ENCODE data around the gene PLCB1.

Gene PLCB1

GRCh38 chr20:8780915-8781314 lies 648.8 kb downstream of the PLCB1 start:
- H3K4me3 ChIP-seq (ENCODE audit: low read depth, low read length), result no peak overlapping the region
- no peak for TF ChIP-seq CTCF (IDR thresholded peaks at IDR 0.05; ENCODE audit: low read depth, low read length)

- no peak for TF ChIP-seq CTCF (IDR thresholded peaks at IDR 0.05; ENCODE audit: low read depth, low read length)
These were observed 650.7 kb downstream of the PLCB1 start for GRCh38 chr20:8782804-8783203.

DNA sequence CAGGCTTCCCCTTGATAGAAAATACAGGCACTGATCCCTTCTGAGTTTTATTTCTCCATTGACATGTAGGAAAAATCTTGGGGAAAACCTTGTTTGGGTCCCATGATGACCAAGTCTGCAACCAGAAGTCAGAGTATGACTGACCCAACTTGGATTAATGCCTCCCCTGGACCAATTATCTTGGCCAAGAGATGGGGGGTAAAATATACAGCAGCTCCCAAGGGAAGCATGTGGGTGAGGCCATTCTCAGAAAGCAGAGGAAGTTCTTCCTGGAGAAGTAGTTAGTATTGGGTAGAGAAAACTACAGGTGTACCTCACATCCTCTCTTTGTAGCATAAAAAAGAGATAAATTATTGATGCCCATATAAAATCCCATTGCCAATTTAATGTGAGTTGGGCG lies 651.7 kb downstream of the PLCB1 start:
- no peak overlapping the region for H3K4me3 ChIP-seq (ENCODE audit: low read depth, low read length)
- no peak for TF ChIP-seq CTCF (IDR thresholded peaks at IDR 0.05; ENCODE audit: low read depth, low read length)

More at GRCh38 chr20:8782804-8783203, 650.7 kb downstream of the PLCB1 start:
- H3K4me3 ChIP-seq (ENCODE audit: low read depth, low read length), result no peak overlapping the region

DNA sequence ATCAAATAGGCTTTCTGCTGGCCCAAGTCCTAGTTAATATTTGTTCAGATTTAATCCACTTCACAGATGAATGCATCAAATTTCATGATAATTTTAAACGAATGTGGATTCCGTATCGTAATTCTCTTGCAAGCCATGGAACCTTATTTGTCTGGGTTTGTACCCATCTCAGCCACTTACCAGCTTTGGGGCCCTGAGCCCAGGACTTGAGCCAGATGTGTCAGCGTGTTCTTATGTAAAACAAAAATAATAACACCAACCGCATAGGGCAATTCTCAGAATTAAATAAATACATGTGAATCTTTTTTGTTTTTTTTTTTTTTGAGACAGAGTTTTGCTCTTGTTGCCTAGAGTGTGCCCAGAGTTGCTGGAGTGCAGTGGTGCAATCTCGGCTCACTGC lies 654.3 kb downstream of the PLCB1 start:
- H3K4me3 ChIP-seq (ENCODE audit: low read depth, low read length), result no peak overlapping the region
- no peak for TF ChIP-seq CTCF (IDR thresholded peaks at IDR 0.05; ENCODE audit: low read depth, low read length)

- no peak for TF ChIP-seq CTCF (IDR thresholded peaks at IDR 0.05; ENCODE audit: low read depth, low read length)
- no peak overlapping the region for H3K4me3 ChIP-seq (ENCODE audit: low read depth, low read length)
These were observed 655.0 kb downstream of the PLCB1 start for GRCh38 chr20:8787090-8787489.

DNA sequence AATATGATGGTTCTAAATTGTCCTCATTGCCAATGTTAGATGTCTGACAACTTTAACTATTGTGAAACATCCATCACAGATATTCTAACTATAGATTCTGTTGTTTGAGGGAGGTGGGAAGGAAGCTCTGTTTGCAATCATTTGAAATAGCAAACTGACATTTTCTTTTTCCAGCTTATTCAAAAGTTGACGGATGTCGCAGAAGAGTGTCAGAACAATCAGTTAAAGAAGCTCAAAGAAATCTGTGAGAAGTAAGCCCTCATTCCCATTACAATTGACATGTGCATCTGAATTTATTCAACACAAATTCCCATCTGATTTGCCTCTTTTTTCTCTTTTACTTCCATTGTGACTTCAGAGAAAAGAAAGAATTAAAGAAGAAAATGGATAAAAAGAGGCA lies 656.2 kb downstream of the PLCB1 start:
- no peak for TF ChIP-seq CTCF (IDR thresholded peaks at IDR 0.05; ENCODE audit: low read depth, low read length)
- no peak overlapping the region for H3K4me3 ChIP-seq (ENCODE audit: low read depth, low read length)

DNA sequence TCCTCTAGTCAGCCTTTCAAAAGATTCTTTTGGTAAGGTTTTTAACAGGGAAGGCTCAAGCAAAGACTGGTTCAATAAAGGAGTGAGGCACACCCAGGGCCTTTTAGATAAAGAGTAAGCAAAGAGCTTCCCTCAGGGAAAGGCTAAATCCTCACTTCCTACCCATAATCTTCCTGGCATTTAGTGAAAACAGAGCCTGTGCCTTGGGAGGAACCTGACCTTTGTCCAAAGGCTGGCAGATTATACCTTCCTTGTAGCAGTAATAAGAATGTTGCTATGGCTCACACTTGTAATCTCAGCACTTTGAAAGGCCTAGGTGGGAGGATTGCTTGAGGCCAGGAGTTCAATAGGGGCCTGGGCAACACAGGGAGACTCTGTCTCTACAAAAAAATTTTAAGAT lies 656.8 kb downstream of the PLCB1 start:
- no peak for TF ChIP-seq CTCF (IDR thresholded peaks at IDR 0.05; ENCODE audit: low read depth, low read length)
- H3K4me3 ChIP-seq (ENCODE audit: low read depth, low read length), result no peak overlapping the region
